Activated naive CD4-positive, alpha-beta T cell treated with anti-CD3 and anti-CD28 coated beads for 36 hours (primary cell): ENCODE measurements around the gene TENM4. TPM values are rescaled to one million over a fixed set of nuclear protein-coding genes. Genes with fewer than 3 reads are reported as not detected.

Experiments used
- CTCF ChIA-PET: fragments of 350-600 bp; sonication (Branson Sonifier 250); formaldehyde crosslinking; loops from one replicate; lab custom pipeline; 2021; ENCODE audit warnings: antibody characterized with exemption; lab: Charles Lee
- DNase-seq: peaks from one replicate; pipeline ENCODE4 v3.0.0-alpha.2; 2020
- H3K27ac Mint-ChIP-seq: one replicate; pipeline ENCODE4 v1.8.0; 2021; ENCODE audit warnings: mild to moderate bottlenecking, mixed read lengths
- H3K27me3 Mint-ChIP-seq: one replicate; pipeline ENCODE4 v1.8.0; 2021; ENCODE audit warnings: low read depth, mixed read lengths
- H3K36me3 Mint-ChIP-seq: one replicate; pipeline ENCODE4 v1.8.0; 2021; ENCODE audit warnings: low read depth, mixed read lengths
- H3K4me1 Mint-ChIP-seq: one replicate; pipeline ENCODE4 v1.8.0; 2021; ENCODE audit warnings: low read depth, mixed read lengths
- H3K4me3 Mint-ChIP-seq: one replicate; pipeline ENCODE4 v1.8.0; 2021; ENCODE audit warnings: mild to moderate bottlenecking, moderate library complexity, mixed read lengths
- H3K9me3 Mint-ChIP-seq: one replicate; pipeline ENCODE4 v1.8.0; 2021; ENCODE audit warnings: mixed read lengths
- intact Hi-C: fragments of 100-400 bp; cut with micrococcal nuclease; formaldehyde crosslinking; loops from one replicate; pipeline ENCODE4 v1.15.1; 2023
- total RNA-seq, 2 experiments: library from RNA; stranded (reverse); gene quantifications; one replicate each; pipeline ENCODE4 v1.2.3, GENCODE V29; 2021

TENM4 gene
- total RNA-seq, 2 experiments from 2014 or later: not detected

GRCh38 chr11:79439886-79440570 is 802 bp downstream of the TENM4 start:
- CTCF ChIA-PET: interaction anchor here (0.7 kb wide), 1 partner anchor 712 kb away, joined by 3 read pairs; no protein-coding TSS in a partner anchor
- no peak overlapping the region for H3K27ac Mint-ChIP-seq
- no peak overlapping the region for H3K4me3 Mint-ChIP-seq
- DNase-seq: no peak
- peaks cover 3% of the 10 kb centered on the region for H3K36me3 Mint-ChIP-seq
- H3K27me3 Mint-ChIP-seq: peaks cover 64% of the 10 kb centered on the region
- intact Hi-C loops: no loop called here
- H3K9me3 Mint-ChIP-seq: no peaks in the 10 kb centered on the region
- peaks cover 24% of the 10 kb centered on the region for H3K4me1 Mint-ChIP-seq

- peaks cover 3% of the 10 kb centered on the region for H3K36me3 Mint-ChIP-seq
- no peaks in the 10 kb centered on the region for H3K9me3 Mint-ChIP-seq
- peaks cover 24% of the 10 kb centered on the region for H3K4me1 Mint-ChIP-seq
- H3K4me3 Mint-ChIP-seq: no peak overlapping the region
- H3K27me3 Mint-ChIP-seq: peaks cover 69% of the 10 kb centered on the region
- no peak overlapping the region for H3K27ac Mint-ChIP-seq
- no peak for DNase-seq
- CTCF ChIA-PET: interaction anchor here (0.7 kb wide), 1 partner anchor 712 kb away, joined by 3 read pairs; no protein-coding TSS in a partner anchor
- intact Hi-C loops: no loop called here
Observed at GRCh38 chr11:79439410-79439885, 1.4 kb downstream of the TENM4 start.

GRCh38 chr11:79438631-79439409 is 2.0 kb downstream of the TENM4 start:
- Mint-ChIP-seq H3K9me3 (no peaks in the 10 kb centered on the region), H3K27ac (no peak overlapping the region), H3K4me3 (no peak overlapping the region), H3K27me3 (peaks cover 73% of the 10 kb centered on the region), H3K4me1 (peaks cover 24% of the 10 kb centered on the region), H3K36me3 (peaks cover 3% of the 10 kb centered on the region)
- CTCF ChIA-PET: no interaction called here
- intact Hi-C loops: no loop called here
- DNase-seq: no peak

- no peaks in the 10 kb centered on the region for H3K9me3 Mint-ChIP-seq
- no peak for DNase-seq
- no peak overlapping the region for H3K27ac Mint-ChIP-seq
- peaks cover 24% of the 10 kb centered on the region for H3K4me1 Mint-ChIP-seq
- H3K4me3 Mint-ChIP-seq: no peak overlapping the region
- peaks cover 71% of the 10 kb centered on the region for H3K27me3 Mint-ChIP-seq
- CTCF ChIA-PET: no interaction called here
- peaks cover 3% of the 10 kb centered on the region for H3K36me3 Mint-ChIP-seq
- intact Hi-C loops: no loop called here
Observed at GRCh38 chr11:79437981-79438630, 2.7 kb downstream of the TENM4 start.

- intact Hi-C loops: no loop called here
- CTCF ChIA-PET: interaction anchor here (0.7 kb wide), 1 partner anchor 446 kb away, joined by 4 read pairs; no protein-coding TSS in a partner anchor
- Mint-ChIP-seq H3K9me3 (no peaks in the 10 kb centered on the region), H3K27ac (no peak overlapping the region), H3K4me3 (no peak overlapping the region), H3K4me1 (peaks cover 24% of the 10 kb centered on the region), H3K36me3 (peaks cover 3% of the 10 kb centered on the region), H3K27me3 (peaks cover 68% of the 10 kb centered on the region)
- DNase-seq: no peak
Observed at GRCh38 chr11:79437278-79437980, 3.4 kb downstream of the TENM4 start.

GRCh38 chr11:79436919-79437277 is 3.9 kb downstream of the TENM4 start:
- Mint-ChIP-seq H3K27me3 (peaks cover 64% of the 10 kb centered on the region), H3K27ac (no peak overlapping the region), H3K4me1 (peaks cover 24% of the 10 kb centered on the region), H3K4me3 (no peak overlapping the region), H3K36me3 (peaks cover 3% of the 10 kb centered on the region), H3K9me3 (no peaks in the 10 kb centered on the region)
- intact Hi-C loops: no loop called here
- CTCF ChIA-PET: interaction anchor here (0.7 kb wide), 1 partner anchor 446 kb away, joined by 4 read pairs; no protein-coding TSS in a partner anchor
- no peak for DNase-seq

GRCh38 chr11:79434283-79434682 is 6.5 kb downstream of the TENM4 start:
- no peak for DNase-seq
- peaks cover 3% of the 10 kb centered on the region for H3K36me3 Mint-ChIP-seq
- H3K27me3 Mint-ChIP-seq: peaks cover 51% of the 10 kb centered on the region
- peaks cover 14% of the 10 kb centered on the region for H3K4me1 Mint-ChIP-seq
- H3K9me3 Mint-ChIP-seq: no peaks in the 10 kb centered on the region
- H3K27ac Mint-ChIP-seq: no peak overlapping the region
- H3K4me3 Mint-ChIP-seq: no peak overlapping the region
- CTCF ChIA-PET: no interaction called here
- intact Hi-C loops: no loop called here

- no peak for DNase-seq
- intact Hi-C loops: no loop called here
- no peaks in the 10 kb centered on the region for H3K9me3 Mint-ChIP-seq
- CTCF ChIA-PET: no interaction called here
- peaks cover 38% of the 10 kb centered on the region for H3K27me3 Mint-ChIP-seq
- no peak overlapping the region for H3K27ac Mint-ChIP-seq
- no peak overlapping the region for H3K4me3 Mint-ChIP-seq
- peaks cover 3% of the 10 kb centered on the region for H3K36me3 Mint-ChIP-seq
- H3K4me1 Mint-ChIP-seq: peaks cover 7% of the 10 kb centered on the region
Observed at GRCh38 chr11:79432138-79432537, 8.7 kb downstream of the TENM4 start.

GRCh38 chr11:79431535-79431934 is 9.3 kb downstream of the TENM4 start:
- intact Hi-C loops: no loop called here
- Mint-ChIP-seq H3K36me3 (peaks cover 1% of the 10 kb centered on the region), H3K4me3 (no peak overlapping the region), H3K4me1 (peaks cover under 1% of the 10 kb centered on the region), H3K27ac (no peak overlapping the region), H3K9me3 (no peaks in the 10 kb centered on the region), H3K27me3 (peaks cover 32% of the 10 kb centered on the region)
- CTCF ChIA-PET: no interaction called here
- no peak for DNase-seq

- no peaks in the 10 kb centered on the region for H3K36me3 Mint-ChIP-seq
- intact Hi-C loops: no loop called here
- no peak overlapping the region for H3K4me3 Mint-ChIP-seq
- H3K27ac Mint-ChIP-seq: no peak overlapping the region
- DNase-seq: no peak
- no peaks in the 10 kb centered on the region for H3K4me1 Mint-ChIP-seq
- no peaks in the 10 kb centered on the region for H3K9me3 Mint-ChIP-seq
- CTCF ChIA-PET: no interaction called here
- H3K27me3 Mint-ChIP-seq: peaks cover 24% of the 10 kb centered on the region
Observed at GRCh38 chr11:79430280-79430679, 10.6 kb downstream of the TENM4 start.

- Mint-ChIP-seq H3K27ac (no peak overlapping the region), H3K9me3 (no peaks in the 10 kb centered on the region), H3K4me3 (no peak overlapping the region), H3K4me1 (no peaks in the 10 kb centered on the region), H3K36me3 (no peaks in the 10 kb centered on the region), H3K27me3 (peaks cover 12% of the 10 kb centered on the region)
- no peak for DNase-seq
- CTCF ChIA-PET: no interaction called here
- intact Hi-C loops: no loop called here
Observed at GRCh38 chr11:79428406-79428805, 12.4 kb downstream of the TENM4 start.
